SW 1271 (cell line): ENCODE results near the gene MYH14.
A peak's percentile ranks its signal among the peaks of the same experiment; 100 is the strongest.
"Not testable (repeated sequence)": the region's sequence is repeated elsewhere in the genome, so short reads cannot be mapped to it uniquely, and the experiment has no call there.

ENCODE experiments used
- DNase-seq, 2 experiments: peaks; one replicate each; lab custom pipeline; 2025; lab: John Stamatoyannopoulos, UW

MYH14 gene

DNA sequence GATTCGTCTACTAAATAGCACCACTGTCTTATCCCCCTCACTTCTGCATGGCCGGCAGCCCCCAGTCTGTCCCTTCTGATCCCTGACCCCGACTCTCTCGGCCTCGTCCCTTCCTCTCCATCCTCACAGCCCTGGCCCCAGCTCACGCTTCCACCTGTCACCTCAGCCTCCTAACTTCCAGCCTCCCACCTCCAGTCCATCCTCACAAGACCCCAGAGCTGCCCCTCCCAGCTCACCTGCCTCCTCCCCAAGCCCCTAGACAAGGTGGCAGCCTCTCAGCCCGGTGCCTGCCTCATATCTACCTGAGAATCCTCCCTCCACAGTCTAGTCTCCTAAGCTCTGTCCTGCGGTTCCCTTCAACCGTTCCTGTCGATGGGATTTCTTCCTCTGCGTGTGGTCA is 115.7 kb downstream of the MYH14 start:
- no peak for DNase-seq

DNA sequence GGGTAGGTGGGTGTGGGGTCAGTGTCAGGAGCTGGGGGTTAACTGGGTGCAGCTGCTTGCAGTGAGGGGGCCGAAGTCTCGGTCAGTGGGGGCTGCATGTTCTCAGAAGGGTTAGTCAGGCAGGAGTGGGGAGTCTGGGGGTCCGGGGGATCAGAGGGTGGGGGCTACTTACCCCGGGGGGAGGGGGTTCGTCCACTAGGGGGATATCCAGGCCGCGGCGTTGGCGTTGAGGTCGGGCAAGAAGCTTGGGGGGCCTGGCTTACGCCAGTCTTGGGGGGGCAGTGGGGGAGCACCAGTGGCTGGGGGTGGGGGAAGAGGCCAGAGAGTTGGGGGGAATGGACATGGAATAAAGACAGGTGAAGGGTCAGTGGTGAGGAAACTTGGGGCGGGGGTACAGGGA is 116.6 kb downstream of the MYH14 start:
- no peak for DNase-seq

DNA sequence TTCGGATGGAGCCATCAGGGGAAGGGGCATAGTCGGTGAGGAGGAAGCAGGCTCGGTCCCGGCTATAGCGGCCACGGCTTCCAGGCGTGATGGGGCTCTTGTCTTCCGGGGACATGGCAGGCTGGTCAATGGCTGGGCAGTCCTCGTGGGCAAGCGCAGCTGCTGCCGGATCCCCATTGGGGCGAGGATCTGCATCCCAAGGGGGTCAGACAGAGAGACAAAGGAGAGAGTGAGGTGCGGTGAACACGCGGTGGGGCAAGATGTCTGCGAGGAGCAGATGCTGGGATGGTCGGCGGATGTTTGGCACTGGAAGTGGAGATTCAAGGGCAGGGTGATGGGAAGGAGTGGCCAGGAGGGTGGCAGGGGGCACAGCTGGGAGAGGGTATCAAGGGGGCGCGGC is 117.2 kb downstream of the MYH14 start:
- no peak for DNase-seq

DNA sequence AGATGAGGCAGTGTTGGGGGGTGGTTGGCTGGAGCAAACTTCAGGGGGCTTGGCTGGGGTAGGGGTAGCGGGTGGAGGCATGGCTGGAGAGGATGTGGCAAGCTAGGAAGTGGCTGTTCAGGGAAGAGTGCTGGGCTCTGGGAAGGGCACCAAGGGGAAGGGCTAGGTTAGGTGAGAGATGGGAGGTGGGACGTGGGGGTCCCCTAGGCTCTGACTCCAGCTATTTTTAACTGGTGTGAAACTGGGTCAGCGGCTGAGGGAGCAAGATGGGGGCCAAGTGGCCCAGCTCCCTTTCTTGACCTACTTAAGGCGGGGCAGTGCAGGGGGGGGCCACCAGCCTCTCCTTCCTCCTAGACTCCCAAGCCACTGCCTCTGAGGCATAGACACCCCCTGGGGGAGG is 118.4 kb downstream of the MYH14 start:
- DNase-seq: no peak

DNA sequence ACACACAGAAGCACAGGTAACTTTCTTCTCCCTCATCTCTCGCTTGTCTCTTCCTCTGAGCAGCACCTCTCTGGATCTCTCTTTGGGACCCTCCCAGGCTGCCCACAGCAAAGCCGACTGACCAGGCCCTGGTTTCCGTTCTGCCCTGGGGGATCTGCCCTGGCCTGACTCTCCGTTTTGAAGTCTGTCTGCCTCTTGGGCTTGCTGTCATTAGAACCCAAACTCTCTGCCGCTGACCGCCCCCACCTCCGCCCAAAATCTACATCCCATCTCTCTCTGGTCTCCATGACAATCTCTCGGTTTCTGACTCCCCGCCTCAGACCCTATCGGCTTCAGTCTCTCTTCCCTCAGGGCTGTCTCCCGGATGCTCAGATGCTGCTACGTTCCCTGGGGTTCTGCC is 118.8 kb downstream of the MYH14 start:
- no peak for DNase-seq

DNA sequence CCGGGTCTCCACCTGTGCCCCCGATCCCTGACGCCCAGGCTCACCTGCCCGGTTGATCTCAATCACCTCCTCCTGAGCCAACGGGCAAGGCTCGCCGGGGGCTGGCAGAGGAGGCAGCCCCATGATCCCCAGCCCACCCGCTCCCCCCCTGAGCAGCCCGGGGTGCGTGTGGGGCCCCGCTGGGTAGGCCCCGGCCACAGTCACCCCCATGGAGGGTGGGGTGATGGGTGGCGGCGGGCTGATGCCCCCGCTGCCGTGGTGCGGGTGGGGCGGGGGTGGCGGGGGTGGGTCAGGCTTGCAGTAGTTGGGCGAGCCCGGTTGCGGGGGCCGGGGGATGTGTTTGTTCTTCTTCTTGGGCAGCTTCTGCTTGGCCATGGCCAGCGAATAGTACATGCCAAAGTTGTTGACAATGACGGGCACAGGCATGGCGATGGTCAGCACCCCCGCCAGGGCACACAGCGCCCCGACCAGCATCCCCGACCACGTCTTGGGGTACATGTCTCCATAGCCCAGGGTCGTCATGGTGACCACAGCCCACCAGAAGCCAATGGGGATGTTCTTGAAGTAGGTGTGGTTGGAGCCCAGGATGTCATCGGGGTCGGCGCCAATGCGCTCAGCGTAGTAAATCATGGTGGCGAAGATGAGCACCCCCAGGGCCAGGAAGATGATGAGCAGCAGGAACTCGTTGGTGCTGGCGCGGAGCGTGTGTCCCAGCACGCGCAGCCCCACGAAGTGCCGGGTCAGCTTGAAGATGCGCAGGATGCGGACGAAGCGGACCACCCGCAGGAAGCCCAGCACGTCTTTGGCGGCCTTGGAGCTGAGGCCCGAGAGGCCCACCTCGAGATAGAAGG is 119.7 kb downstream of the MYH14 start:
- no peak for DNase-seq

DNA sequence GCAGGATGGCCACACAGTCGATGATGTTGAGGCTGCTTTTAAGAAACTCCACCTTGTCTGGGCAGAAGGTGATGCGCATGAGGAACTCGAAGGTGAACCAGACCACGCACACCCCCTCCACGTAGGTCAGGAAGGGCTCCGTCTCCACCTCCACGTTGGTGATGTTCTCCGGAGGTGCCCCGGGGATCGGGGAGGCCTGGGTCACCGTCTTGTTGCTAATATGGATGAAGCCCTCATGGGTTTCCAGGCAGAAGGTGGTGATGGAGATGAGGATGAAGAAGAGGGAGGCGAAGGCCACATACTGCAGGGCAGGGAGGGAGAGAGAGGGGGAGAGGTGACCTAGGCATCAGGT is 120.3 kb downstream of the MYH14 start:
- no peak for DNase-seq

DNA sequence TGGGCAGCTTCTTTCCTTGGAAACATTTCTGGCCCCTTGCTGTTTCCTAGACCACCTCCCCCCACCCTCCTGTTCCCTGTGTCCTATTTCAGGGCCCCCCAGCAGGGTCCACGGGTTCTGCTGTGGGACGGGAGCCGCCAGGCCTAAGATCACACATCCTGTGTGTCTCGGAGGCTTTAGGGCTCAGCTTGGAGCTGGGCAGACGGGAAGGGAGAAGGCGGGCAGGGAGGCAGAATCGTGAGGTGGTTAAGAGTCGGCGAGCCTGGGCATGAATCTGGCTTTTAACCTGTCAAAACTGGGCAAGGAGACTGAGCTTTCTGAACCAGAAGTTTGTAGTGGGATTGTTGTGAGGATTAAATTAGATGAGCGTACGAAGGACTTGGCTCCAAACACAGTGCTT is 120.9 kb downstream of the MYH14 start:
- DNase-seq: no peak

DNA sequence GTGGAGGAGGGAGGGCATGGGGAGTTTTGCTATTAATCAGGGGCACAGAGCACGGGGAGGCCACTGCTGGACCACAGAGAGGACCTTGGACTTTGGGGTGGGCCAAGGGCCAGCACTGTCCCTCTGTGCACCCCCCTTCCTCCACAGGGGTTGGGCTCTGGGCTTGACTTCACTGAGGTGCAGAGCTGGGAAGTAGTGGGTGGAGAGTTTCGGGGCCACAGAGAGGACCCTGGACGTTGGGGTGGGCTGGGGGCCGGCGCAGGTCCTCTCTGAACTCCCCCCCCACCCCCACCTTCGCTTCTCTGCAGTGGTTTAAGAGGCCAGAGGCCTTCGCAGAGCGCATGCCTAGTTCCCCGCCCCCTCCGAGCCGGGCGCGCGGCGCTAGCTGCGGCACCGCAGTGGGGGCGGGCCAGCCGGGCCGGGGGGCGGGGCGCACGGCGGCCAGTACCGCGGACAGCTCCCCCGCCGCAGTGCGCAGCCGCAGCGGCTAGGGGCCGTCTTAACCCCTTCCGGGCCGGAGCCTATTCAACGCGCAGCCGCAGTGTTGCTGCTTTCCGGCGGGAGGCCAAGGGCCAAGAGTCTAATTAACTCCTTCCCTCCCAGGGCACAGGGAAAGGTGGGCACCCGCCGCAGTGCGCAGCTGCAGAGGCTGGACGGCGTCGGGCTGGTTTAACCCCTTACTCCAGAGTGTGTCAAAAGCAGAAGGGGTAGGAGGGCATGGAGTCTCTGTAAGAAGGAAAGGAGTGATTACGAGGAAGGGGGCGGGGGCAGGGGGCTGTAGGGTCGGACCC is 122.1 kb downstream of the MYH14 start:
- peak in 1 of 2 experiments; percentile 47 for DNase-seq

DNA sequence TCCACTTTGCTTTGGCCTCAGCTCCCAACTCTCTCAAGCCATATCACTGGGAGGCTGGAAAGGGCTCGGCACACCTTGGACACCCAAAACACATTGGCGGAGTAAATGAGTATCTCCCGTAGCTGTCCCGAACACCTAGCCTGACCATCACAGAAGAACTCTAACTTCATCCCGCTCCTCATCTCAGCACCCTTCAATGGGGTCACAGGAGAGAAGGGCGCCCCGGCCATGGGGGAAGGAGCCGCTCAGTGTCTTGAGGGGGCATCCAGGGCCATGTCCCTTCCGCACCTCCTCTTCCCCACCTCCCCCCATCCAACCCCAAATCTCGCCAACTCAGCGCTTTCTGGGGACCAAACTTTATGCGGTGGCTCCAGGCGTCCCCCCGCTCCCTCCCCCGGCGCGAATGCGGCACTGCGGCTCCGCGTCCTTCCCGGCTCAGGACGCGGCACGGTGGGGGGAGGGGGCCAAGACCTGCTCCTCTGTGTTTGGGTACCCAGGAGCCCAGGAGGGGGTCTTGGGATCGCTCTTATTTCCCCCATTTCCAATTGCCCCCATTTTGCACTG is 122.8 kb downstream of the MYH14 start:
- DNase-seq: no peak

DNA sequence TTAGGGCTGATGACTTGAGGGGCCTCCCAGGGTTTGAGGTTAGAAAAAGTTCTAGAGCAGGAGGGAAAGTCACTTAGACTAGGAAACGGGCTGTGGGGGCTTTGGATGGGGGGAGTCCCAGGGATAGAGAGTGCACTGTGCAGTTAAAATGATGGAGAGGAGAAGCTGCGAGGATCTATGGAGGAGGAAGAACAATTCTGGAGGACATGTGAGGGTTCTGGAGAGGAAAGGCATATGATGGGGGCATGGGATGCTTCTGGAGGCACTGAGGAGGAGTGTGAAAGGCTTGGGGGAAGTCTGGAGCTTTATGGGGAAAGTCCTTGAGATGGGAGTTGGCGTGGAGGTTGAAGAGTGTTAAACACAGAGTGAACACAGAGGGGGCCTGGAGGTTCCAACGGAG is 123.6 kb downstream of the MYH14 start:
- no peak for DNase-seq

DNA sequence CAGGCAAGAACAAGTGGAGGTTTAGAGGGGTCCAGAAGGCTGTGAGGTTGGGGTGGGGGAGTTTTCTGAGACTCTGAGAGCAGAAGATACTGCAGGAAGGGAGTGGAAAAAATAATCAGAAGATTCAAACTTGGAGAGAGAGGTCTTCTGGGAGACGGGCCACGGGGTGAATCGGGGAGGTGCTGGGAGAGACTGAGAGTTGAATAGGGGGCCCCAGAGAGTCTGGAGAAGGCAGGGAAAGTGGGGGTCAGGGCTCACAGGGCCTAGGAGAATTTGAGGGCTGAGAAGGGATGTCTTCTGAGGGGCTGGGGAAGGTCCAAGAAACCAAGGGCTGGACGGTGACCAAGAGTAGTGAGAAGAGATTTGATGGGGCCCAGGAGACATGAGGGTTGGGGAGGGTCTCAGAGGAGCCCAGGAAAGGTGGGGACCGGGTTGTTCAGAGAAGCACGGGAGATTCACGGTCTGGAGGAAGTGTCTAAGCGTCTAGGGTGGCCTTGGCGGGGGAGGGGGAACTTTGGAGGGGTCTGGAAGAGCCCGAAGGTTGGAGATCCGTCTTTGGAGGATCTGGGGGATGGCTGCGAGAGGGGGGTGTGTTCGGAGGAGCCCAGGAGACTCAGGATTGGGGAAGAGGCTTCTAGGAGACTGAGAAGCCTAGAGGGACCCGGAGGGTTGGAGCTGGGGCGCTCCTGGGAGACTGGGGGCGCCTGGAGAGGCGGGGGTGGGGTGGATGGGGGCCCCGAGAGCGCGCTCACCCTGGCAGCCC is 124.2 kb downstream of the MYH14 start:
- DNase-seq: no peak

DNA sequence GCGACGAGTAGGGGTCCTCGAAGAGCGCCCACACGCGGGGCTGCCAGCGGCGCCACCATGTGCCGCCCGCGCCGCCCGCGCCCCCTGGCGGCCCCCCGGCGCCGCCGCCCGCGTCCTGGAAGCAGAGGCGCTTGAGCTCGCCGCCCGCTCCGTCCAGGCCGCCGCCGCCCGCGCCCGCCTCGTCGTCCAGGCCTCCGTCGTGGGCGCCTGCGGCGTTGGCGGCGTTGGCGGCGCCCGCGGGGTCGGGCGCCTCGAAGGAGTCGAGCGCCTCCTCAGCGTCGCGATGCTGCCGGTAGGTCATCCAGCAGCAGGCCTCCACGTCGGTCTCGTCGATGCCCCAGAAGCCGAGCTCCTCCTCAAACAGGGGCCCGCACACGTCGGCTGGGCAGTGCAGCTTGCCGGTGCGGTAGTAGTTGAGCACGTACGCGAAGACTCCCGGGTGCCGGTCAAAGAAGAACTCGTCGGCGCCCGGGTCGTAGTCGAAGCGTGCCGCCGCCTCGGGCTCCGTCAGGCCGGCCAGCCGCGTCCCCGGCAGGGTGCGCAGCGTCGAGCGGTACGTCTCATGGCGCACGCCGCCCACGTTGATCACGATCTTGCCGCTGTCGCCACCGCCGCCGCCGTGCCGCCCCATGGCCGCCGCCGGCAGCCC is 124.9 kb downstream of the MYH14 start:
- no peak for DNase-seq

DNA sequence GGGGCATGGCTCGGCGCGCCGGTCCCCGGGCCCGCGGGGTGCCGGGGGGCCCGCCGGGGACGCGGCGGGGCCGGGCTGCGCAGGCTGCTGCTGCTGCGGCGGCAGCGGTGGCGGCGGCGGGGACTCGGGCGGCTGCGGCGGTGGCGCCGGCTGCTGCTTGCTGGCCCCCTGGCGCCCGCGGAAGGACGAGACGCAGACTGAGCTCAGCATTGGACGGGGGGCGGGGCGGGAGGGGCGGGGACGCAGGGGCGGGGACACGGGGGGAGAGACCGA is 125.4 kb downstream of the MYH14 start:
- no peak for DNase-seq

DNA sequence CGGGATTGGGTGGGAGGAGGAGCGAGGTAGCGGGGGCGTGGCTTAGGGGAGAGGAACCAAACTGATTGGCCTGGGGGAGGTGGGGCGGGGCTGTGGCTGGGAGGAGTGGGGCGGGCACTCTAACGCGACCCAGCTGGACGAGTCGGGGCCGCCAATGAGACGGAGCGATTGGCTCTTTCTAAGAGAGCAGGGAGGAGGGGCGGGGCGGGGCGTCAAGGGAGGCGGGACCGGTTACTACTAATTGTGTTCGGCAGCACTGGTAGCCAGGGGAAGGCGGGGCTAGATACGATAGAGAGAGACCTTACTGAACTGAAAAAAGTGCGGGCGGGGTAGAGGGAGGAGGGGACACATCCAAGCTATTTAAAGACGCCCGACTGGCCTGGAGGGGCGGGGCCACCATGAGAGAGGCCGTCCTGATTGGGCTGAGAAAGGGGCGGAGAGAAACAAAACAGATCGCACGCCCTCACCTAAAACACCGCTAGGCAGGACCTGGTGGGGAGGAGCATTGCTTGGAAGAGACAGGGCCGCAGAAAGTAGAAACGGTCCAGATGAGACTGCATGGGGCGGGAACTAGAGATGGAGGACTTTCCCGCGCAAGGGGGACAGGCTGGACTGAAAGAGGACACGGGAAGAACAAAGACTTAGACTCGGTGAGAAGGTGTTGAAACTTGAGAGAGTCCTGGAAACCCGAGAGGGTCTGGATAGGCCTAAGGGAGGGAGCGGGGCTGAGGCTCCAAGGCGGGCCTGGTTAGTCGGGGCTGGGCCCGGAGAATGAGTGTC is 125.9 kb downstream of the MYH14 start, which contains the start of gene KCNC3:
KCNC3 (minus strand) TSS at position 232 of the 780 bp plus-strand sequence. CDS start 295 bp downstream, outside the sequence.
- peak; percentile 97 to 99 for DNase-seq

DNA sequence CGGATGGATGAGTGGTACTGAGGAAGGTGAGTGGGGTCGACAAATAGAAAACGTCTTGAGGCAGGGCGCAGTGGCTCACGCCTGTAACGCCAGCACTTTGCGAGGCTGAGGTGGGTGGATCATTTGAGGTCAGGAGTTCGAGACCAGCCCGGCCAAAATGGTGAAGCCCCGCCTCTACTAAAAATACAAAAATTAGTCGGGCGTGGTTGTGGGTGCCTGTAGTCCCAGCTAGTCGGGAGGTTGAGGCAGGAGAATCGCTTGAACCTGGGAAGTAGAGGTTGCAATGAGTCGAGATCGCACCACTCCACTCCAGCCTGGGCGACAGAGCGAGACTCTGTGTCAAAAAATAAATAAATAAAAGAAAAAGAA is 126.5 kb downstream of the MYH14 start:
- DNase-seq: not testable (repeated sequence)

DNA sequence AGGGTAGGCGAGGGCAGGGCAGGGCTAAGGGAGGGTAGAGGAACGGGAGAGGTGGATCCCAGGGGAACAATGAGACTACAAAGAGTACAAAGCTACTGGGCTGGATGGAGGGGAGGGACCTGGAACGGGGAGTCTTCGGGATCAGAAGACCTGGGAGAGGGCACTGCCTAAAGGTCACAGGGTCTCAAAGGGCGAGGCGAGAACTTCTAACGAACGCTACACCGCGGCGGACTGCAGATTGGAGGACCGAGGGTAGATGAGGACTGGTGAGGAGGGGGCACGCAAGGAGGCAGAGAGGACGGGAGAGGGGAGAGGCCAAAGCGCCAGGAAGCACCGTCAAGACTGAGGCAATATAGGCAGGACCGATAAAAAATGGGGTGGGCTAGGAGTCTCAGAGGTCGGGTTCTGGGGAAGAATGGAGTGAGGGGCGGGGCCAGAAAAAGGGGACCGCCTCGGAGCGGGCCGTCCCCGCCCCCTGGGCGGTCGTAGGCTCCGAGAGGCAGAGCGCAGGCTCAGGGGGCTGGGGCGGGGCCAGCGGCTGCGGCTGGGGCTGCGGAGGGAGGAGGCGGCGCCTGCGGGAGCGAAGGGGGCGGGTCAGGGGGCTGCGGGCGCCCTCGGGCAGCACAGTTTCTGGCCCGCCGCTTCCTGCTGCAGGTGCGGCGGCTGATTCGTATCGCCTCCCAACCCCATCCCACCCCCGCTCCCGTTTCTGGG is 127.1 kb downstream of the MYH14 start:
- DNase-seq: peak in 1 of 2 experiments; percentile 57

DNA sequence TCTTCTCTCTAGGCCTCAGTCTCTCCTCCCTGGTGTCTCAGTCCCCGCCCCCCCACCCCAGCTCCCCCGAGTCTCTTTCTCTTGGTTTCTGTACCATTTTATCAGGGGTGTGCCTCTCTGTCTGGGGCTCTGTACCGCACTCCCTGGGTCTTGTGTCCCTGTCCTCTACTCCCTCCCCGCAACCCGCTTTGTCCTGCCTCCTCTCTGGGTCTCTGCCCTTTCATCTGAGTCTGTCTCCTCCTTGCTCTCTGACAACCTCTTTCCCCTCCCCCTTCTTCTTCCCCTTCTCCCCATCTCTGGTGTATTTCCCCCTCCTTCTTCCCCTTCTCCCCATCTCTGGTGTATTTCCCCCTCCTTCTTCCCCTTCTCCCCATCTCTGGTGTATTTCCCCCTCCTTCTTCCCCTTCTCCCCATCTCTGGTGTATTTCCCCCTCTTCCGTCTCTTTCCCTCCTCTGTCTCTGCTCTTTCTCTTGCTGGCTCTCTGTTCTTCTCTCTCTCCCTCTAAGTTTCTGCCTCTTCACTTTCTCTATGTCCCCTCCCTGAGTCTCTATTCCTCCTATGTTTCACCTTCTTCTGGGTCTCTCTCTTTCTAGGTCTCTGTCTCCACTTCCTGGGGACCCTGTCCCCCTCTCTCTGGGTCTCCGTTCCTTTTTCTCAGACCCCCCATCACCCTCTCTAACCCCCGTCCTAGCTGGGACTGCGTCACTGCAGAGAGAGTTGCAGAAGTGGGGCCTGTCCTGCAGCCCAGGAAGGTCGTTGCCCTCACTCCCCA is 128.0 kb downstream of the MYH14 start:
- no peak for DNase-seq

DNA sequence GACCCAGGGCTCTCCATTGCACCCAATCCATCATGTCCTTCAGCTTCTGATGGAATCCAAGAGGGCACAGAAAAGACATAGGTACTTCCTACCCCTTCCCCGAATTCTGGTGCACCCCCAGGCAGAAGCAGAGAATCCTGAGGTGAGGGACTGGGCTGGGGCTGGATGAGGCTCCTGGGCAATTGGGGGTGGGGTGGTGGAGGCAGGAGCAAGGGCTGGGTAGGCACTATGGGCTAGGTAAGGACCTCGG is 128.5 kb downstream of the MYH14 start:
- DNase-seq: no peak
